A673 (cell line): ENCODE measurements around the gene TTN.

Experiments
- CTCF ChIP-seq: fragments of 300-800, 200-600 bp; sonication (generic); conservative IDR thresholded peaks from 2 replicates; pipeline ENCODE4 v1.5.1; 2017; ENCODE audit warnings: low read depth, mild to moderate bottlenecking, antibody characterized with exemption, low read length, moderate library complexity, mixed read lengths
- EZH2 ChIP-seq: fragments of 200-600 bp; sonication (generic); IDR thresholded peaks from 2 replicates; pipeline ENCODE4 v1.6.1; 2017; ENCODE audit warnings: borderline replicate concordance, low read depth, mild to moderate bottlenecking, mixed read lengths, antibody characterized with exemption, low read length; ENCODE audit not compliant: poor library complexity, severe bottlenecking

- TF ChIP-seq CTCF (no peak), EZH2 (no peak)
These were observed 18.0 kb upstream of the TTN start for GRCh38 chr2:178825183-178825582.
